Upper lobe of left lung (tissue), 6 donors: ENCODE results near the gene PLXNB2. TPM values are rescaled to one million over a fixed set of nuclear protein-coding genes. Genes with fewer than 3 reads are reported as not detected.

Source experiments
- ATAC-seq, 2 donors: fragments of 200-7000 bp; cut with Tn5 transposase; one replicate each; pipeline ENCODE4 v1.9.1; 2022; ENCODE audit warnings: mild to moderate bottlenecking in 2 of 2, moderate library complexity in 2 of 2; ENCODE audit not compliant: low FRiP score in 2 of 2
- DNase-seq, 2 donors: peaks; one replicate each; pipeline ENCODE4 v3.0.0-alpha.2; 2019 to 2020
- H3K27ac ChIP-seq, 4 donors: fragments of 200-600 bp; sonication (generic); one replicate each; pipeline ENCODE4 v1.5.1; 2016 to 2019
- H3K27me3 ChIP-seq, 4 donors: fragments of 200-600 bp; sonication (generic); one replicate each; pipeline ENCODE4 v1.5.1; 2017 to 2019
- H3K36me3 ChIP-seq, 4 donors: fragments of 200-600 bp; sonication (generic); one replicate each; pipeline ENCODE4 v1.5.1; 2016 to 2019
- H3K4me1 ChIP-seq, 4 donors: fragments of 200-600 bp; sonication (generic); one replicate each; pipeline ENCODE4 v1.5.1; 2018 to 2019
- H3K4me3 ChIP-seq, 4 donors: fragments of 200-600 bp; sonication (generic); one replicate each; pipeline ENCODE4 v1.5.1; 2017 to 2019; ENCODE audit warnings: mild to moderate bottlenecking in 2 of 4, moderate library complexity in 1 of 4
- H3K9me3 ChIP-seq, 4 donors: fragments of 200-600 bp; sonication (generic); one replicate each; pipeline ENCODE4 v1.5.1; 2018 to 2019
- CTCF ChIP-seq, 6 experiments: fragments of 450-650 bp in 4 of 6; fragments of 200-600 bp in 2 of 6; sonication (generic) in 2 of 6; IDR thresholded peaks; one replicate each; pipeline ENCODE4 v1.5.1; 2016 to 2019; ENCODE audit warnings: antibody characterized with exemption in 6 of 6
- EP300 ChIP-seq, 4 donors: sonication (generic); formaldehyde crosslinking; IDR thresholded peaks; one replicate each; pipeline ENCODE4 v1.5.1; 2017; ENCODE audit warnings: antibody characterized with exemption in 4 of 4, control low read depth in 2 of 4
- POLR2A ChIP-seq, 4 donors: fragments of 450-650 bp; IDR thresholded peaks; one replicate each; pipeline ENCODE4 v1.5.1; 2016 to 2017; ENCODE audit warnings: antibody characterized with exemption in 4 of 4, mild to moderate bottlenecking in 2 of 4
- POLR2AphosphoS5 ChIP-seq, 2 donors: sonication (generic); formaldehyde crosslinking; IDR thresholded peaks; one replicate each; pipeline ENCODE4 v1.5.1; 2017; ENCODE audit warnings: antibody characterized with exemption in 2 of 2
- WGBS, 2 donors: methylation state at CpG; one replicate each; pipeline ENCODE4 v1.1.5; 2017 to 2018; 5-methylcytosine and 5-hydroxymethylcytosine counted together
- total RNA-seq, 6 donors: library from RNA; depleted of rRNA in 4 of 6; stranded (reverse); fragments of >200 nt in 4 of 6; gene quantifications; one replicate each; pipeline versions ENCODE4 v1.1.0 to v1.2.1, GENCODE V29; 2016 to 2021
- donor health status: DM: no; HTN: no; CAD: no; lungs with moderate emphysema.
- donor health status: DM: no; HTN: yes; CAD: no; lungs with severe emphysema.

Gene PLXNB2
- total RNA-seq, 6 donors from 2014 or later = 218 to 407 (median 313) TPM

- peaks cover 14 to 22% (median 16%) of the 10 kb centered on the region in 4 donors for H3K4me1 ChIP-seq
- 81 to 85% methylated on average over 7 of the region's 7 CpGs for WGBS, 2 donors
- H3K27ac ChIP-seq = no peak overlapping the region
- no peaks in the 10 kb centered on the region for H3K36me3 ChIP-seq
- no peak overlapping the region for H3K4me3 ChIP-seq
- no peak for TF ChIP-seq POLR2A (IDR thresholded peaks at IDR 0.05)
- no peak for TF ChIP-seq EP300 (IDR thresholded peaks at IDR 0.05)
- TF ChIP-seq POLR2AphosphoS5 (IDR thresholded peaks at IDR 0.05) = no peak
- no peak for TF ChIP-seq CTCF (IDR thresholded peaks at IDR 0.05)
- no peaks in the 10 kb centered on the region for H3K27me3 ChIP-seq
- H3K9me3 ChIP-seq = no peaks in the 10 kb centered on the region
- DNase-seq (no peak), ATAC-seq (no peak)
Observed at GRCh38 chr22:50318356-50318697, 10.9 kb upstream of the PLXNB2 start.

- Histone ChIP-seq H3K9me3 (no peaks in the 10 kb centered on the region), H3K27ac (no peak overlapping the region), H3K4me3 (no peak overlapping the region), H3K36me3 (no peaks in the 10 kb centered on the region), H3K4me1 (peaks cover 14 to 24% (median 16%) of the 10 kb centered on the region in 4 donors), H3K27me3 (no peaks in the 10 kb centered on the region)
- TF ChIP-seq POLR2AphosphoS5 (IDR thresholded peaks at IDR 0.05) (no peak), EP300 (IDR thresholded peaks at IDR 0.05) (no peak), CTCF (IDR thresholded peaks at IDR 0.05) (no peak), POLR2A (IDR thresholded peaks at IDR 0.05) (no peak)
- DNase-seq = peak in 1 of 2 donors; percentile 66
- WGBS, 2 donors = 95% methylated on average over 7 of the region's 7 CpGs; no CpG with 5 or more reads in 1 of the 2 donors
- no peak for ATAC-seq
Observed at GRCh38 chr22:50317674-50318073, 10.2 kb upstream of the PLXNB2 start.

GRCh38 chr22:50317178-50317577 lies 9.7 kb upstream of the PLXNB2 start:
- Histone ChIP-seq H3K9me3 (no peaks in the 10 kb centered on the region), H3K4me3 (no peak overlapping the region), H3K27me3 (no peaks in the 10 kb centered on the region), H3K36me3 (no peaks in the 10 kb centered on the region), H3K27ac (no peak overlapping the region), H3K4me1 (peaks cover 14 to 24% (median 16%) of the 10 kb centered on the region in 4 donors)
- TF ChIP-seq POLR2A (IDR thresholded peaks at IDR 0.05) (no peak), CTCF (IDR thresholded peaks at IDR 0.05) (no peak), EP300 (IDR thresholded peaks at IDR 0.05) (no peak), POLR2AphosphoS5 (IDR thresholded peaks at IDR 0.05) (no peak)
- 92% methylated on average over 9 of the region's 9 CpGs; no CpG with 5 or more reads in 1 of the 2 donors for WGBS, 2 donors
- DNase-seq = peak in 1 of 2 donors; percentile 43
- ATAC-seq = no peak

- no peak for TF ChIP-seq CTCF (IDR thresholded peaks at IDR 0.05)
- TF ChIP-seq POLR2A (IDR thresholded peaks at IDR 0.05) = no peak
- no peak for TF ChIP-seq EP300 (IDR thresholded peaks at IDR 0.05)
- TF ChIP-seq POLR2AphosphoS5 (IDR thresholded peaks at IDR 0.05) = no peak
- Histone ChIP-seq H3K27me3 (no peaks in the 10 kb centered on the region), H3K4me1 (peaks cover 14 to 24% (median 16%) of the 10 kb centered on the region in 4 donors), H3K9me3 (no peaks in the 10 kb centered on the region), H3K36me3 (peaks cover 0 to 3% (median 0%) of the 10 kb centered on the region in 4 donors), H3K27ac (no peak overlapping the region), H3K4me3 (no peak overlapping the region)
- WGBS, 2 donors = 94 to 97% methylated on average over 6 to 22 of the region's 45 CpGs
- ATAC-seq (no peak), DNase-seq (peak in 1 of 2 donors; percentile 79)
Observed at GRCh38 chr22:50316114-50317065, 8.9 kb upstream of the PLXNB2 start.
